ENCODE measurements around the gene CBARP. TPM values are rescaled to one million over a fixed set of nuclear protein-coding genes. Genes with fewer than 3 reads are reported as not detected.

Gene CBARP
- total RNA-seq, 3 donors from 2014 or later = 0.29 to 1.2 (median 0.39) TPM

DNA sequence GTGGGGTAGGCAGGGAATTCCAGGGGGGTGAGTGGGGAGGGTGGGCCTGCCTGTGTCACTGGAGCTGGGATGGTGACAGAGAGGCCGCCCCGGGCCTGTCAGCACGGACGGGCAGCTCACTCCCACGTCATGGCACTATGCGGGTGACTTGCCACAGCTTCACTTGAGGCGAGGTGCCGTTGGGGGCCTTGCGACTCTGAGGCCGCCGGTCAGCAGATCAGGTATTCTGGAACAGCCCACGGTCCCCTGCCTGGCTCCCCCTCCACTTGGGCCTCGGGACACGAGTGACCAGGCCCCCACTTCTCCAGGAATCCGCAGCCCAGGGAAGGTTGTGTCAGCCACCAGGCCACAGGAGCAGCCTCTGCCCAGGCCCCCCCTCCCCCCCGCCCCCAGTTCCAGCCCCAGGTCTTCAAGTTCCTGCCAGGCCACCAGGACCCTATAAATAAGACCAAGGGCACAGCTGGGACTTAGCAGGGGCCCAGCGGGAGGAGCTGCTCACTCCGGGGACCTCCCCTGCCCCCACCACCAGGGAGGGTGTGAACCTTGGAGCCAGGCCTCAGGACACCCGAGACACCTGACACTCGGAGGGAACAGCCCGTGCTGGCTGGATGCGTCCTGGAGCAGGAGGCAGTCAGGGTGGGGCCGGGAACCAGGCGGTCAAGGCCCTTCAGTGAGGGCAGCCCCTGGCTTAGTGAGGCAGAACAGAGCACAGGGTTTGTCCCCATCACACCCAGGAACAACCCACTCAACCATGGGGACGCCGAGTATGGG, 7.9 kb upstream of the CBARP start:
- peaks cover 56% of the 10 kb centered on the region for H3K4me1 ChIP-seq (ENCODE audit: low read depth)
- no peaks in the 10 kb centered on the region for H3K9me3 ChIP-seq
- peak; percentile 6 for ATAC-seq
- TF ChIP-seq, protein P1, sequence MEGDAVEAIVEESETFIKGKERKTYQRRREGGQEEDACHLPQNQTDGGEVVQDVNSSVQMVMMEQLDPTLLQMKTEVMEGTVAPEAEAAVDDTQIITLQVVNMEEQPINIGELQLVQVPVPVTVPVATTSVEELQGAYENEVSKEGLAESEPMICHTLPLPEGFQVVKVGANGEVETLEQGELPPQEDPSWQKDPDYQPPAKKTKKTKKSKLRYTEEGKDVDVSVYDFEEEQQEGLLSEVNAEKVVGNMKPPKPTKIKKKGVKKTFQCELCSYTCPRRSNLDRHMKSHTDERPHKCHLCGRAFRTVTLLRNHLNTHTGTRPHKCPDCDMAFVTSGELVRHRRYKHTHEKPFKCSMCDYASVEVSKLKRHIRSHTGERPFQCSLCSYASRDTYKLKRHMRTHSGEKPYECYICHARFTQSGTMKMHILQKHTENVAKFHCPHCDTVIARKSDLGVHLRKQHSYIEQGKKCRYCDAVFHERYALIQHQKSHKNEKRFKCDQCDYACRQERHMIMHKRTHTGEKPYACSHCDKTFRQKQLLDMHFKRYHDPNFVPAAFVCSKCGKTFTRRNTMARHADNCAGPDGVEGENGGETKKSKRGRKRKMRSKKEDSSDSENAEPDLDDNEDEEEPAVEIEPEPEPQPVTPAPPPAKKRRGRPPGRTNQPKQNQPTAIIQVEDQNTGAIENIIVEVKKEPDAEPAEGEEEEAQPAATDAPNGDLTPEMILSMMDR (IDR thresholded peaks at IDR 0.05) = no peak
- H3K4me3 ChIP-seq = no peak overlapping the region
- peak; percentile 76 to 92 (median 83) for DNase-seq
- intact Hi-C loops (cut with DNase I, micrococcal nuclease) = no loop called here
- H3K36me3 ChIP-seq (ENCODE audit: low read depth) = no peaks in the 10 kb centered on the region

DNA sequence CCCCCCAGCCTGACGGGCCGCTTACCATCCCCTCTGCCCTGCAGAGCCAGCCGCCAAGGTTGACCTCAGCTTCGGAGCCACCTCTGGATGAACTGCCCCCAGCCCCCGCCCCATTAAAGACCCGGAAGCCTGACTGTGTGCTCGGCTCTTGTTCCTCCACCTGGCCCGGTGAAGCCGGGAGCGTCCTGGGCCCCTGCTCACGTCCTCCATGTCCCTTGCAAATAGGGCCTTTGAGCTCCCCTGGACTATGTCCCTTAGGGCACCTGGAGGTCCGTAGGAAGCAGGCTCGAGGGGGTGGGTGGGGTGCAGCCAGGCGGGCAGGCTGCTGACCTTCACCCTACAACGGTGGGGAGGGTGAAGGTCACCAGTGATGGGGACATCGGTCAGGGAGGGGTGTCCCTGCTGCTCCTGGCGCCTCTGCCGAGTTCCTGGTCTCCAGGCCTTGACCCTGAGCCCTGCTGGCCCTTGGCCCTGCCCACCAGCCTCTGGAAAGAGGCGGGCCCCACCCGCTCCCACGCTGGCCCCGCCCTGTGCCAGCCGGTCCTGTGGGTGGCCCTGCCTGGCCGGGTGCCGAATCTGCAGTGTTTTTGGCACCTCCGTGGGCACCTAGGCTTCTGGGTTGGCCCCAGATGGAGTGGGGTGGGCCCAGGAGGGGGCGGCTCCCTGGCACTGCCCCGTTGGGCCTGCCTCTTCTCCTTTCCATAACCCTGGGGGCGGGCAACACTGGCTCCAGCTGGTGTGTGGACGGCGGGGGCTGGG, 7.1 kb upstream of the CBARP start:
- ATAC-seq (peak; percentile 32), DNase-seq (peak; percentile 76 to 89 (median 88))
- TF ChIP-seq, protein P1 (IDR thresholded peaks at IDR 0.05) = no peak
- Histone ChIP-seq H3K36me3 (ENCODE audit: low read depth) (no peaks in the 10 kb centered on the region), H3K9me3 (no peaks in the 10 kb centered on the region), H3K4me1 (ENCODE audit: low read depth) (peaks cover 60% of the 10 kb centered on the region), H3K4me3 (no peak overlapping the region)
- intact Hi-C loops (cut with DNase I, micrococcal nuclease) = no loop called here

DNA sequence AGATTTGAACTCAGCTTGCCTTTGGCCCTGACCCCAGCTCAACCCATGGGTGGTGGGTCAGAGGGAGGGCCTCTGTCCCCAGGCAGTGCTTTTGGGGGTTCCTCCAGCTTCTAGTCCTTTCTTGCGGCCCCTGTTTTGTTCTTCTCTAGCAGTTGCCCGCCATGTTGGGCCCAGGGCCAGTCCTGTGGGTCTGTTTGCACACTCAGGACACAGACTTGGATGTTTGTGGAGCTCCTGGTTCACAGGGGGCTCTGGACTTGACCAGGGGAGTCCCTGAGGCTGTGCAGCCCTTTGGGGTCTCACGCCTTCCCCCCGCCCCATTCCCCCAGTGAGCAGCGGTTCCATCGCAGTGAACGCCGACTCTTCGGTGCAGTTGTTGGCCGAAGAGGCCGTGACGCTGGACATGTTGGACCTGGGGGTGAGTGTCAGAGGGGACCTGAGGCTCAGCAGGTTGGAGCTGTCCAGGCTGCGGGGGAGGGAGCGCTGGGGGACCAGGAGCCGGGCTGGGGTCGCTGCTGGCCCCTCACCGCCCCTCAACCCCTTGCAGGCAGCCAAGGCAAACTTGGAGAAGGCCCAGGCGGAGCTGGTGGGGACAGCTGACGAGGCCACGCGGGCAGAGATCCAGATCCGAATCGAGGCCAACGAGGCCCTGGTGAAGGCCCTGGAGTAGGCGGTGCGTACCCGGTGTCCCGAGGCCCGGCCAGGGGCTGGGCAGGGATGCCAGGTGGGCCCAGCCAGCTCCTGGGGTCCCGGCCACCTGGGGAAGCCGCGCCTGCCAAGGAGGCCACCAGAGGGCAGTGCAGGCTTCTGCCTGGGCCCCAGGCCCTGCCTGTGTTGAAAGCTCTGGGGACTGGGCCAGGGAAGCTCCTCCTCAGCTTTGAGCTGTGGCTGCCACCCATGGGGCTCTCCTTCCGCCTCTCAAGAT, 6.2 kb upstream of the CBARP start:
- H3K36me3 ChIP-seq (ENCODE audit: low read depth) = no peaks in the 10 kb centered on the region
- TF ChIP-seq, protein P1 (IDR thresholded peaks at IDR 0.05) = peak; percentile 90
- no peaks in the 10 kb centered on the region for H3K9me3 ChIP-seq
- H3K4me1 ChIP-seq (ENCODE audit: low read depth) = peaks cover 60% of the 10 kb centered on the region
- ATAC-seq = peak; percentile 52
- H3K4me3 ChIP-seq = no peak overlapping the region
- intact Hi-C loops (cut with DNase I, micrococcal nuclease) = loop anchor here in 1 of 2 donors (2.0 kb wide), 1 partner anchor 23 kb away; no protein-coding TSS in a partner anchor
- DNase-seq = peak; percentile 90 to 91 (median 91)

DNA sequence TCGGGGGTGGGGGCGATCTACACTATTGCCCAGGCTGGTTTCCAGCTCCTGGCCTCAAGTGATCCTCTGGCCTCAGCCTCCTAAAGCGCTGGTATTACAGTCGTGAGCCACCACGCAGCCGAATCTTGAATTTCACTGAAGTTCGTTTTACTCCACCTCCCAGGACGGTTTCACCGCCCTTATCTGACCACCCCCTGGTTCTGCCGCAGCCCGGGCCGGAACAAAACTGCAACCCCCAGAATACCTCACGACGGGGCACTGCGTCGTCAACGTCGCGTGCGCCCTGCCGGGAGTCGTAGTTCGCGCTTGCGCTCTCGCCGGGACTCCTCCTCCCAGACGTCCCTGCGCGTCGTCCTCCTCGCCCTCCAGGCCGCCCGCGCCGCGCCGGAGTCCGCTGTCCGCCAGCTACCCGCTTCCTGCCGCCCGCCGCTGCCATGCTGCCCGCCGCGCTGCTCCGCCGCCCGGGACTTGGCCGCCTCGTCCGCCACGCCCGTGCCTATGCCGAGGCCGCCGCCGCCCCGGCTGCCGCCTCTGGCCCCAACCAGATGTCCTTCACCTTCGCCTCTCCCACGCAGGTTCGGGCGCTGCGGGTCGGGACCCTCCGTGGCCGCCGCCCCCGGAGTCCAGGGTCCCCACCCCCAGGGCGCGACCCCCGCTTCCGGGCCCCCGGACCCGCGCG, 3.8 kb upstream of the CBARP start, which contains the start of gene ATP5F1D:
TSS of gene ATP5F1D (plus strand) at position 335 of the 679 bp plus-strand sequence. CDS start at position 435, 100 bp downstream.
- Histone ChIP-seq H3K4me3 (peak within 1 kb of the TSS; percentile 91), H3K4me1 (ENCODE audit: low read depth) (peaks cover 55% of the 10 kb centered on the region), H3K36me3 (ENCODE audit: low read depth) (no peaks in the 10 kb centered on the region), H3K9me3 (no peaks in the 10 kb centered on the region)
- DNase-seq (peak; percentile 94 to 97 (median 96)), ATAC-seq (peak; percentile 73)
- intact Hi-C loops (cut with DNase I, micrococcal nuclease) = loop anchor here in 1 of 2 donors (2.0 kb wide), 1 partner anchor 25 kb away; no protein-coding TSS in a partner anchor
- TF ChIP-seq, protein P1 (IDR thresholded peaks at IDR 0.05) = no peak
